PC-3 (cell line): ENCODE measurements around the gene GNPTG. TPM values are rescaled to one million over a fixed set of nuclear protein-coding genes. Genes with fewer than 3 reads are reported as not detected.

Source experiments
- ATAC-seq: fragments of 200-7000 bp; cut with Tn5 transposase; 2 replicates; pipeline ENCODE4 v1.9.1; 2020; ENCODE audit warnings: mild to moderate bottlenecking, moderate library complexity
- BruUV-seq: library from RNA; stranded (reverse); fragments of 400-500 nt; replicated peaks from 2 replicates; lab custom pipeline; 2021; lab: Mats Ljungman, UMichigan
- CTCF ChIA-PET: fragments of 300-600 bp; sonication (Branson Sonifier 250); formaldehyde crosslinking; loops from one replicate; lab custom pipeline; 2022; ENCODE audit warnings: antibody characterized with exemption; lab: Charles Lee
- POLR2A ChIA-PET: fragments of 300-600 bp; sonication (Branson Sonifier 250); formaldehyde crosslinking; loops from one replicate; lab custom pipeline; 2022; ENCODE audit warnings: antibody characterized with exemption; ENCODE audit not compliant: unreplicated experiment; lab: Charles Lee
- DNase-seq: peaks from one replicate; pipeline ENCODE4 v3.0.0-alpha.2; 2015
- H2AFZ ChIP-seq: fragments of 300-600 bp; sonication (generic); 2 replicates; pipeline ENCODE4 v1.6.0; 2016; ENCODE audit warnings: antibody characterized with exemption, low read length
- H3F3A ChIP-seq: fragments of 300-600 bp; sonication (generic); one replicate; pipeline ENCODE4 v1.6.0; 2017; ENCODE audit warnings: antibody characterized with exemption, low read length, control low read depth, mild to moderate bottlenecking; ENCODE audit not compliant: unreplicated experiment
- H3K27ac ChIP-seq: fragments of 300-600 bp; sonication (generic); 2 replicates; pipeline ENCODE4 v1.5.1; 2016; ENCODE audit warnings: mild to moderate bottlenecking, low read length
- H3K27me3 ChIP-seq: fragments of 300-600 bp; sonication (generic); 2 replicates; pipeline ENCODE4 v1.6.1; 2016; ENCODE audit warnings: low read length, mixed read lengths
- H3K36me3 ChIP-seq: fragments of 300-600 bp; sonication (generic); 2 replicates; pipeline ENCODE4 v1.6.1; 2016; ENCODE audit warnings: low read depth, mixed run types, low read length, mixed read lengths
- H3K4me1 ChIP-seq: fragments of 300-600 bp; sonication (generic); 2 replicates; pipeline ENCODE4 v1.5.1; 2016; ENCODE audit warnings: low read length; ENCODE audit not compliant: insufficient read depth
- H3K4me2 ChIP-seq: fragments of 300-600 bp; sonication (generic); 2 replicates; pipeline ENCODE4 v1.6.0; 2016; ENCODE audit warnings: low read length
- H3K4me3 ChIP-seq: fragments of 300-600 bp; sonication (generic); 2 replicates; pipeline ENCODE4 v1.5.1; 2016; ENCODE audit warnings: mild to moderate bottlenecking, low read length, mixed read lengths
- H3K79me2 ChIP-seq: fragments of 300-600 bp; sonication (generic); 2 replicates; pipeline ENCODE4 v1.6.1; 2017; ENCODE audit warnings: low read length, mixed read lengths
- H3K9ac ChIP-seq: fragments of 300-600 bp; sonication (generic); 2 replicates; pipeline ENCODE4 v1.6.0; 2016; ENCODE audit warnings: mild to moderate bottlenecking, low read length
- H3K9me2 ChIP-seq: fragments of 300-600 bp; sonication (generic); replicated peaks from 2 replicates; pipeline ENCODE4 v1.6.1; 2016; ENCODE audit warnings: mixed run types, low read length, mixed read lengths
- H3K9me3 ChIP-seq: fragments of 300-600 bp; sonication (generic); 2 replicates; pipeline ENCODE4 v1.6.1; 2016; ENCODE audit warnings: low read length, mixed read lengths
- H4K20me1 ChIP-seq: fragments of 300-600 bp; sonication (generic); 2 replicates; pipeline ENCODE4 v1.6.1; 2016; ENCODE audit warnings: low read length, mixed read lengths
- CTCF ChIP-seq: fragments of 300-600 bp; sonication (generic); conservative IDR thresholded peaks from 2 replicates; pipeline ENCODE4 v1.5.1; 2017; ENCODE audit warnings: antibody characterized with exemption, low read depth, mild to moderate bottlenecking, low read length
- EZH2 ChIP-seq: fragments of 300-600 bp; sonication (generic); IDR thresholded peaks from one replicate; pipeline ENCODE4 v1.6.1; 2017; ENCODE audit warnings: antibody characterized with exemption, mild to moderate bottlenecking, low read length; ENCODE audit not compliant: unreplicated experiment
- EZH2phosphoT487 ChIP-seq: fragments of 300-600 bp; sonication (generic); IDR thresholded peaks from 2 replicates; pipeline ENCODE4 v1.6.1; 2018; ENCODE audit warnings: mild to moderate bottlenecking, antibody characterized with exemption, low read length, borderline replicate concordance
- intact Hi-C: fragments of 100-400 bp; cut with micrococcal nuclease; formaldehyde crosslinking; loops from 2 replicates; pipeline ENCODE4 v1.9.0; 2023
- total RNA-seq: library from RNA; depleted of rRNA; stranded (reverse); fragments of >200 nt; gene quantifications from 2 replicates; pipeline ENCODE4 v1.2.3, GENCODE V29; 2014

GNPTG gene
- total RNA-seq, 1 experiment from 2014 or later: 36.3 TPM

GRCh38 chr16:1333149-1333812 is 18.4 kb upstream of the GNPTG start, which contains the start of gene BAIAP3:
Gene BAIAP3 (plus strand): TSS chr16:1333645. CDS start chr16:1338550, 4,905 bp downstream.
- no TSS peak for BruUV-seq
- TF ChIP-seq EZH2: no peak
- TF ChIP-seq CTCF: no peak
- no peak for TF ChIP-seq EZH2phosphoT487
- Histone ChIP-seq H3K9me2 (no peaks in the 10 kb centered on the region), H4K20me1 (no peaks in the 10 kb centered on the region), H3K36me3 (no peaks in the 10 kb centered on the region), H3K79me2 (no peaks in the 10 kb centered on the region), H3K9me3 (no peaks in the 10 kb centered on the region), H3K4me2 (peak within 1 kb of the TSS; percentile 75), H3F3A (no peaks in the 10 kb centered on the region), H2AFZ (no peak within 1 kb of the TSS), H3K4me3 (peak within 1 kb of the TSS; percentile 56), H3K27ac (no peak within 1 kb of the TSS), H3K9ac (no peak within 1 kb of the TSS), H3K4me1 (peaks cover 12% of the 10 kb centered on the region; the same call in 1 of the 2 replicates), H3K27me3 (no peaks in the 10 kb centered on the region)
- peak; percentile 57 for ATAC-seq
- DNase-seq: peak; percentile 27
- ChIA-PET CTCF (interaction anchor here (0.6 kb wide), 1 partner anchor 10 kb away, joined by 3 read pairs; no protein-coding TSS in a partner anchor), POLR2A (no interaction called here)
- intact Hi-C loops: no loop called here

GRCh38 chr16:1333854-1334700 is 17.7 kb upstream of the GNPTG start:
- H3K9ac ChIP-seq: no peak overlapping the region
- DNase-seq (no peak), ATAC-seq (no peak)
- no peaks in the 10 kb centered on the region for H3F3A ChIP-seq
- peaks cover 12% of the 10 kb centered on the region; the same call in 1 of the 2 replicates for H3K4me1 ChIP-seq
- no peak overlapping the region for H3K27ac ChIP-seq
- intact Hi-C loops: no loop called here
- ChIA-PET POLR2A (no interaction called here), CTCF (interaction anchor here (0.6 kb wide), 1 partner anchor 9 kb away, joined by 3 read pairs; no protein-coding TSS in a partner anchor)
- no peaks in the 10 kb centered on the region for H3K9me2 ChIP-seq
- H3K36me3 ChIP-seq: no peaks in the 10 kb centered on the region
- H4K20me1 ChIP-seq: no peaks in the 10 kb centered on the region
- H3K9me3 ChIP-seq: no peaks in the 10 kb centered on the region
- H3K79me2 ChIP-seq: no peaks in the 10 kb centered on the region
- H3K4me3 ChIP-seq: peak overlapping the region; percentile 56
- no peaks in the 10 kb centered on the region for H3K27me3 ChIP-seq
- TF ChIP-seq EZH2phosphoT487 (no peak), EZH2 (no peak), CTCF (no peak)
- no TSS peak for BruUV-seq
- peak overlapping the region; percentile 75 for H3K4me2 ChIP-seq
- H2AFZ ChIP-seq: no peak overlapping the region
